GM18951 (cell line): ENCODE measurements around the gene DOLPP1.

Experiments
- POLR2A ChIP-seq: IDR thresholded peaks from 4 replicates; pipeline ENCODE4 v1.6.1; 2011; ENCODE audit warnings: mild to moderate bottlenecking; ENCODE audit not compliant: insufficient read length, insufficient read depth; ENCODE audit errors: extremely low read depth
- in situ Hi-C: fragments of 300-500 bp; cut with MboI; formaldehyde crosslinking; loops from one replicate; pipeline ENCODE4 v1.12.0; 2022; ENCODE audit warnings: low sequenced_read_pairs, mixed read lengths, inconsistent platforms; ENCODE audit not compliant: unreplicated experiment

DOLPP1 gene

GRCh38 chr9:129137292-129138143 lies 56.6 kb downstream of the DOLPP1 start:
- in situ Hi-C loops: loop anchor here (25.0 kb wide), 1 partner anchor 650 kb away; no protein-coding TSS in a partner anchor
- no peak for TF ChIP-seq POLR2A

- in situ Hi-C loops: loop anchor here (25.0 kb wide), 1 partner anchor 649 kb away; no protein-coding TSS in a partner anchor
- TF ChIP-seq POLR2A: no peak
Observed at GRCh38 chr9:129138144-129138462, 57.2 kb downstream of the DOLPP1 start.

GRCh38 chr9:129138476-129139232 lies 57.7 kb downstream of the DOLPP1 start:
- in situ Hi-C loops: loop anchor here (25.0 kb wide), 1 partner anchor 649 kb away; no protein-coding TSS in a partner anchor
- TF ChIP-seq POLR2A: no peak

- in situ Hi-C loops: loop anchor here (25.0 kb wide), 1 partner anchor 648 kb away; no protein-coding TSS in a partner anchor
- no peak for TF ChIP-seq POLR2A
Observed at GRCh38 chr9:129139233-129139992, 58.5 kb downstream of the DOLPP1 start.

- TF ChIP-seq POLR2A: peak; percentile 57
- in situ Hi-C loops: loop anchor here (25.0 kb wide), 1 partner anchor 647 kb away; no protein-coding TSS in a partner anchor
Observed at GRCh38 chr9:129139993-129140396, 59.1 kb downstream of the DOLPP1 start.
